H9 (cell line): ENCODE results near the gene ZNF746. TPM values are rescaled to one million over a fixed set of nuclear protein-coding genes. Genes with fewer than 3 reads are reported as not detected.

Experiments
- DNase-seq: peaks from one replicate; pipeline ENCODE4 v3.0.0-alpha.2; 2017
- H2AFZ ChIP-seq: one replicate; pipeline ENCODE4 v1.6.1; 2013; ENCODE audit warnings: mild to moderate bottlenecking, low read length, control low read depth, moderate library complexity
- H2AK5ac ChIP-seq: 2 replicates; pipeline ENCODE4 v1.6.1; 2013; ENCODE audit warnings: low read length, control low read depth, mixed read lengths; ENCODE audit not compliant: insufficient read length
- H2BK120ac ChIP-seq: one replicate; pipeline ENCODE4 v1.6.1; 2013; ENCODE audit warnings: low read depth, mild to moderate bottlenecking, low read length, control low read depth, inconsistent platforms; ENCODE audit not compliant: poor library complexity, severe bottlenecking
- H2BK12ac ChIP-seq: 2 replicates; pipeline ENCODE4 v1.6.1; 2013; ENCODE audit warnings: low read length, control low read depth, mixed read lengths, low read depth; ENCODE audit not compliant: insufficient read length
- H2BK15ac ChIP-seq: 2 replicates; pipeline ENCODE4 v1.6.1; 2013; ENCODE audit warnings: low read depth, low read length, control low read depth
- H2BK20ac ChIP-seq: one replicate; pipeline ENCODE4 v1.6.1; 2013; ENCODE audit warnings: low read depth, mild to moderate bottlenecking, low read length, control low read depth, inconsistent platforms; ENCODE audit not compliant: poor library complexity, severe bottlenecking
- H2BK5ac ChIP-seq: 2 replicates; pipeline ENCODE4 v1.6.1; 2013; ENCODE audit warnings: low read length, control low read depth, mixed read lengths; ENCODE audit not compliant: insufficient read length
- H3K14ac ChIP-seq: 2 replicates; pipeline ENCODE4 v1.6.1; 2013; ENCODE audit warnings: low read length, control low read depth; ENCODE audit not compliant: insufficient read depth
- H3K18ac ChIP-seq: 2 replicates; pipeline ENCODE4 v1.6.1; 2013; ENCODE audit warnings: low read depth, mild to moderate bottlenecking, mixed read lengths, low read length, control low read depth; ENCODE audit not compliant: insufficient read length
- H3K23ac ChIP-seq: 2 replicates; pipeline ENCODE4 v1.6.1; 2013; ENCODE audit warnings: low read length, control low read depth, mixed read lengths, low read depth; ENCODE audit not compliant: insufficient read length
- H3K23me2 ChIP-seq: 2 replicates; pipeline ENCODE4 v1.6.1; 2013; ENCODE audit warnings: low read depth, mild to moderate bottlenecking, mixed read lengths, low read length, control low read depth; ENCODE audit not compliant: insufficient read length, poor library complexity, severe bottlenecking
- H3K27ac ChIP-seq: 2 replicates; pipeline ENCODE4 v1.5.1; 2013; ENCODE audit warnings: low read length, control low read depth, mixed read lengths, low read depth; ENCODE audit not compliant: insufficient read length
- H3K27me3 ChIP-seq: 2 replicates; pipeline ENCODE4 v1.6.1; 2013; ENCODE audit warnings: low read length, control low read depth, inconsistent platforms; ENCODE audit not compliant: insufficient read depth
- H3K4ac ChIP-seq: 2 replicates; pipeline ENCODE4 v1.6.1; 2013; ENCODE audit warnings: low read depth, mild to moderate bottlenecking, control low read depth, inconsistent platforms, low read length, moderate library complexity
- H3K4me1 ChIP-seq: 2 replicates; pipeline ENCODE4 v1.6.1; 2013; ENCODE audit warnings: low read length, control low read depth, inconsistent platforms; ENCODE audit not compliant: insufficient read depth
- H3K4me2 ChIP-seq: 2 replicates; pipeline ENCODE4 v1.6.1; 2013; ENCODE audit warnings: low read length, control low read depth, mixed read lengths; ENCODE audit not compliant: insufficient read length, insufficient read depth
- H3K56ac ChIP-seq: 2 replicates; pipeline ENCODE4 v1.6.1; 2013; ENCODE audit warnings: low read depth, mild to moderate bottlenecking, mixed read lengths, low read length, control low read depth; ENCODE audit not compliant: insufficient read length
- H3K79me1 ChIP-seq: 2 replicates; pipeline ENCODE4 v1.6.1; 2013; ENCODE audit warnings: low read depth, mild to moderate bottlenecking, moderate library complexity, low read length, control low read depth, inconsistent platforms; ENCODE audit not compliant: insufficient read depth, poor library complexity, severe bottlenecking
- H3K79me2 ChIP-seq: 2 replicates; pipeline ENCODE4 v1.6.1; 2013; ENCODE audit warnings: low read length, control low read depth, inconsistent platforms; ENCODE audit not compliant: insufficient read depth
- H3K9ac ChIP-seq: 2 replicates; pipeline ENCODE4 v1.6.1; 2013; ENCODE audit warnings: low read length, control low read depth, mixed read lengths; ENCODE audit not compliant: insufficient read length; ENCODE audit errors: extremely low read depth
- H3K9me3 ChIP-seq: one replicate; pipeline ENCODE4 v1.6.1; 2013; ENCODE audit warnings: low read depth, low read length, inconsistent platforms; ENCODE audit not compliant: control insufficient read depth
- H3T11ph ChIP-seq: one replicate; pipeline ENCODE4 v1.6.1; 2013; ENCODE audit warnings: mild to moderate bottlenecking, low read length, control low read depth, inconsistent platforms
- H4K20me1 ChIP-seq: one replicate; pipeline ENCODE4 v1.6.1; 2013; ENCODE audit not compliant: control insufficient read depth, insufficient read length, insufficient read depth
- H4K5ac ChIP-seq: 2 replicates; pipeline ENCODE4 v1.6.1; 2013; ENCODE audit warnings: low read depth, mild to moderate bottlenecking, mixed read lengths, low read length, control low read depth; ENCODE audit not compliant: insufficient read length
- H4K8ac ChIP-seq: replicated peaks from 2 replicates; pipeline ENCODE4 v1.6.1; 2013; ENCODE audit warnings: low read length, control low read depth, mixed read lengths, low read depth; ENCODE audit not compliant: insufficient read length
- H4K91ac ChIP-seq: 2 replicates; pipeline ENCODE4 v1.6.1; 2013; ENCODE audit warnings: low read depth, mild to moderate bottlenecking, moderate library complexity, mixed read lengths, low read length, control low read depth; ENCODE audit not compliant: insufficient read length
- H3K27ac Mint-ChIP-seq, 3 experiments: 2 replicates in 2 of 3; 3 replicates in 1 of 3; pipeline ENCODE4 v1.8.0; 2020 to 2021; ENCODE audit warnings: mixed read lengths in 3 of 3, mild to moderate bottlenecking in 1 of 3, moderate library complexity in 1 of 3
- H3K27me3 Mint-ChIP-seq: 2 replicates; pipeline ENCODE4 v1.8.0; 2021; ENCODE audit warnings: low read depth, mild to moderate bottlenecking, moderate library complexity, mixed read lengths
- H3K36me3 Mint-ChIP-seq, 3 experiments: 2 replicates in 2 of 3; 3 replicates in 1 of 3; pipeline ENCODE4 v1.8.0; 2020 to 2021; ENCODE audit warnings: low read depth in 3 of 3, mixed read lengths in 3 of 3; ENCODE audit not compliant: insufficient read depth in 1 of 3
- H3K4me1 Mint-ChIP-seq, 2 experiments: 2 replicates each; pipeline ENCODE4 v1.8.0; 2020; ENCODE audit warnings: mixed read lengths in 2 of 2
- H3K4me3 Mint-ChIP-seq, 2 experiments: 2 replicates in 1 of 2; 3 replicates in 1 of 2; pipeline ENCODE4 v1.8.0; 2020 to 2021; ENCODE audit warnings: mild to moderate bottlenecking in 2 of 2, mixed read lengths in 2 of 2, moderate library complexity in 1 of 2
- H3K9me3 Mint-ChIP-seq, 2 experiments: 2 replicates in 1 of 2; 3 replicates in 1 of 2; pipeline ENCODE4 v1.8.0; 2020; ENCODE audit warnings: mild to moderate bottlenecking in 2 of 2, mixed read lengths in 2 of 2, moderate library complexity in 1 of 2
- CTCF ChIP-seq: fragments of 200-600 bp; sonication (generic); conservative IDR thresholded peaks from 3 replicates; pipeline ENCODE4 v1.8.0; 2021; ENCODE audit warnings: antibody characterized with exemption, mild to moderate bottlenecking
- WGBS: extraction: QIAGEN DNeasy Blood & Tissue Kit; methylation state at CpG from one replicate; pipeline ENCODE4 v1.1.7; 2013; ENCODE audit warnings: missing lambda C conversion rate, low lambda C conversion rate, mixed read lengths; ENCODE audit not compliant: insufficient read length; ENCODE audit errors: extremely low coverage; 5-methylcytosine and 5-hydroxymethylcytosine counted together
- total RNA-seq: library from RNA; stranded (reverse); gene quantifications from 2 replicates; pipeline ENCODE4 v1.2.1, GENCODE V29; 2021

Gene ZNF746
- total RNA-seq, 1 experiment from 2014 or later, result 26.7 TPM

GRCh38 chr7:149477494-149478443, 19.8 kb downstream of the ZNF746 start:
- Histone ChIP-seq H3K79me2 (no peaks in the 10 kb centered on the region), H2BK5ac (no peak overlapping the region), H4K5ac (no peak overlapping the region), H3K18ac (no peak overlapping the region), H3K56ac (no peak overlapping the region), H3K23ac (no peak overlapping the region), H3K27ac (no peak overlapping the region), H3K4me1 (no peaks in the 10 kb centered on the region; the same call in 1 of the 2 replicates), H3K79me1 (no peaks in the 10 kb centered on the region), H3K4ac (no peak overlapping the region), H2AK5ac (no peak overlapping the region), H3K14ac (no peak overlapping the region; the same call in 1 of the 2 replicates), H4K8ac (no peak overlapping the region), H2BK20ac (no peak overlapping the region), H3K23me2 (no peaks in the 10 kb centered on the region), H4K91ac (no peak overlapping the region), H3T11ph (no peak overlapping the region), H2BK15ac (no peak overlapping the region), H3K9ac (no peak overlapping the region), H2BK12ac (no peak overlapping the region), H3K27me3 (no peaks in the 10 kb centered on the region), H4K20me1 (no peaks in the 10 kb centered on the region), H2AFZ (no peak overlapping the region), H3K9me3 (no peaks in the 10 kb centered on the region), H3K4me2 (no peak overlapping the region), H2BK120ac (no peak overlapping the region)
- Mint-ChIP-seq H3K36me3 (peaks cover 67 to 80% (median 78%) of the 10 kb centered on the region in 3 experiments), H3K27me3 (no peaks in the 10 kb centered on the region), H3K4me1 (peaks cover 10 to 12% of the 10 kb centered on the region in 2 experiments), H3K9me3 (peaks cover 23 to 26% of the 10 kb centered on the region in 2 experiments), H3K4me3 (no peak overlapping the region; a peak in 2 of 5 replicates), H3K27ac (peak overlapping the region; percentile 60 to 90 (median 81); a peak in 6 of 7 replicates)
- WGBS, result no CpG with 5 or more reads among the region's 18 CpGs
- TF ChIP-seq CTCF, result no peak
- DNase-seq, result peak; percentile 69
